ENCODE measurements around the gene BIRC3.
"Not testable (repeated sequence)": the region's sequence is repeated elsewhere in the genome, so short reads cannot be mapped to it uniquely, and the experiment has no call there.

Gene BIRC3

DNA sequence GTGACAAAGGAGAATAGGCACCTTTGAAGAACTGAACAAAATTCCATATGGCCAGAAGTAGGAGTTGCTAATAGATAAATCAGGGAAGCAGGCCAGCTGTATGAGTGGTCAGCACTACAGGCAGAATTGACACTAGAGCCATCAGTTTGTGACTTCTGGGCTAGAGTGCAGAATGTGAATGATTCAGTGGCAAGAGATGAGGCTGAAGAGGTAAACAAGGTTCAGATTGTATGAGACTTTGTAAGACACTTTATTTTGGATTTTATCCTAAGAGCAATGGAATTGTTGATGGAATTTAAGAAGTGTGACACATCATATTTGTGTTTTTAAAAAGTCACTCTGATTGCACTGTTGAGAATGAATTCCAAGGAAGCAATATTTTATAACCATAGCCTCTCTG lies 12.9 kb downstream of the BIRC3 start:
- DNase-seq, result no peak

DNA sequence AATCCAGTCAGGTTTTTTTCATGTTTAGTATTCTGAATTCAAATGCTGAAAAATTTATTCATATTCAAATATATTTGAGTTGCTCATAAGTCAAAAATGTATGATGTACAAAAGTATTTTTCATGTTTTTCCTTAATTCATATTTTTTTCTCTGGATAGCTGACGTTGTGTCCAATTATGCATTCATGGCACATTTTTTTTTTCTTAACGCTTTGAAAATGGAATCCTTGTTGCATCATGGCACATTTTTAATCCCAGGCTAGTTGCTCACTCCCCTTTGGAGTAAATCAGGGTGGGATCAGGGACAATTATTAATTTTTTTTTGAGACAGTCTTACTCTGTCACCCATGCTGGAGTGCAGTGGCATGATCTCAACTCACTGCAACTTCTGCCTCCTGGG lies 14.1 kb downstream of the BIRC3 start:
- DNase-seq, result no peak

DNA sequence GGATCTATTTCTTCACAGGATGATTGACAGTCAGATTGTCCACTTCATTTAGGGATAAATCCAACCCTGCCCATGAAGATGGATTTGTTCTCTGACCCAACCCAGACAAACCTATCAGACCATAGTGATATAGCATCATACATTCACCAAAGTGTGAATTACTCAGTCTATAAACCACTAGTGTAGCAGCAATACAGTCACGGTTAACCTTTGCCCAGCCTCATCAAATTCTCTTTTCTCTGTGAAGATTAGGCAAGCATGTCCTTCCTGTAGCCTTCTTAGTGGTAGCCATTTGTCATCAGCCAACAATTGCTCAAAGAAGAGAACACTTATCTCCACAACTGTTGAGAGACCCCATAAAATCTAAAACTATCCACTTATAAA lies 15.3 kb downstream of the BIRC3 start:
- no peak for DNase-seq

DNA sequence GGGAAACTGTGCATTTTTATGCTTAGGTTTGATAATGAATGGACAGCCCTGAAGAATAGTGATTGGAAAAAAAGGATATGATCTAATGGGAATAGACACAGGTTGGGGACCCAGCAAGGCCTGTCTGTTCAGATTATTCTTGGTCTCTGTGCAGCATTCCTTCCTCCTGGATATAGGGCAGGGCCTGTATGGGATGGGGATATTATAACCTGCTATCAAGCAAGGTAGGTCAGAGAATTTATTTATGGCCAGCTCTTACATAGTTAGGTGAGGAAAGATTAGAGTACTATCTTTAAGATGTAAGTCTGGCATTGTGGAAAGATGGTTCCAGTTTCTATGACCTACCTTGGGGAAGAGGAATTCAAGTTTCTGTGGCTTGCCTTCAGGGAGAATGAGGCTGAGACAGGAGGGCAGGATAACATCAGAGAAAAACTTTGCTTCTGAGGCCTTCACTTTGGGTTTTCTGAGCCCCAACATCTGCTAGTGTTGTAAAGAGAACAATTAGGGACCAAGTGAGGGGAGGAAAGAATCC lies 21.3 kb downstream of the BIRC3 start:
- DNase-seq, result no peak

DNA sequence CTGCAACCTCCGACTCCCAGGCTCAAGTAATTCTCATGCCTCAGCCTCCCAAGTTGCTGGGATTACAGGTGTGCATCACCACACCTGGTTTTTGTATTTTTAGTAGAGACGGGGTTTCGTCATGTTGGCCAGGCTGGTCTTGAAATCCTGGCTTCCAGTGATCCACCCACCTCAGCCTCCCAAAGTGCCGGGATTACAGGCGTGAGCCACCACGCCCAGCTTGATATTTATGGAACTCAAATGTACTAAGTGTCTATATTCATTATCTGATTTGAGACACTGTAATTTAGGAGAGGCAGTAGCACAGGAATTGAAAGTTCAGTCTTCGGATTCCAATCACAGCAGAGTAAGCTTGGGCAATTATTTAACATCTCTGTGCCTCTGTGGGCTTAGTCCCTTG lies 24.0 kb downstream of the BIRC3 start:
- not testable (repeated sequence) for DNase-seq

DNA sequence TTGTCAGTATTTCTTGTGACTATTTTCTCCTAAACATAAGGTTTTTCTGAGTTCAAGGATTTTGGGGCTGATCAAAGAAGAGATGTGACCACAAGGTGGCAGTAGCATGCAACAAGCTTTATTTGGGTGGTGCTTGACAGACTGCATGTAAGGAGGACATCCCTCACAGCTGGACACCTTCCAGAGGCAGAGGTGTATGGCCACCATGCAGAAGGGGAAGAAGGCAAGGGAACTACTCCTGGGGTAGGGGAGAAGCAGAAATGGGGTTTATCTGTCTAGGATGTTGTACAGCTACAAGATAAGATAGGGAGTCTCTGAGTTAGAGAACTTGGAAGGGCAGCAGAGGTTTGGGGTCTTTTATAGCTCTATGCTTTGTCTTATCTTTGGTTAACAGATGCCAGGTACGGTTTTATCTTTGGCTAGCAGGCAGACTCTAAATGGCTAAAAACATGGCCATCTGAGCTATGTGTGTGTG lies 24.6 kb downstream of the BIRC3 start:
- peak; percentile 1 for DNase-seq

DNA sequence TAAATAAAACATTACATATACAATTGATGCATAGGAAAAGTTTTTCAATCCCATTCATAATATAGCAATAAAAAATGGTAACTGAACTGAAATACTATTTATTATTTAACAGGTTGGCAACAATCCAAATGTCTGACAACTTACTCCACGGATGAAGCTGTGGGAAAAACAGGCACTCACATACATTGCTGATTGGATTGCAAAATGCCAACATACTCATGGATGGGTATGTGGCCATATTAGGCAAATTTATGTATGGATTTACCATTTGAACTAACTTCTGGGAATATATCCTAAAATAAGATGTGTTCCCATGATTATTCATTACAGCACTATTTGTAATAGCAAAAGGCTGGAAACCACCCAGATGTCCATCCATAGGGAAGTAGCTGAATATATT lies 26.5 kb downstream of the BIRC3 start:
- DNase-seq, result no peak

DNA sequence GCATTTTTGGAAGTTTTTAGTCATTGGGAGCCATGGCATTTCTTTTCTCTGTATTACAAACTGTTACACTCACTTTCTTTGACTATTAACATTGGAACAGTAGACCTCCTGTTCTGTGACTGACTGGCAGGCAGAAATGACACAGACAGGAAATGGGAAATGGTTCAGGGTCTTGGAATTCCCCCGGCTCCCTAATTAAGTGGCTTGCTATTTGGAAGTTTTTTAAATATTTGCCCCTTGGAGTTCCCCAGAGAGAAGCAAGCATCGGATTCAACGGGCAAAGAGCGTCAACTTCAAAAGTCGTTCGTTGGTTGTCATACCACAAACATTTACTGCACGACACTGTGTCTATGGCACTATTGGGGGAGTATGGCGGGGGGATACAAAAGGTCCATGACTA lies 28.6 kb downstream of the BIRC3 start:
- DNase-seq, result no peak

DNA sequence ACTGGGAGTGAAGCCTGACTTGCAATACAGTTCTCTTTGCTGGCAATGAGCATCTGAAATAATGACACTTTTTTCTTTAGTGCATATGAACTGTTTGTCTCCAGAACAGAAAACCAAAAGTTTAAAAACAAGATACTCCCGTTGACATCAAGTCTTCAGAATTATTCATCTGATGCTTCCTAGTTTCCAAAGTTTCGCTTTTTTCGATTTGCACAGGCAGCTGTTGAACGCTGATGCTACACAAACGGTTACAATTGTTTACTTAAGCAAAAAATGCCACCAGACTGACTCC lies 29.1 kb downstream of the BIRC3 start:
- no peak for DNase-seq

DNA sequence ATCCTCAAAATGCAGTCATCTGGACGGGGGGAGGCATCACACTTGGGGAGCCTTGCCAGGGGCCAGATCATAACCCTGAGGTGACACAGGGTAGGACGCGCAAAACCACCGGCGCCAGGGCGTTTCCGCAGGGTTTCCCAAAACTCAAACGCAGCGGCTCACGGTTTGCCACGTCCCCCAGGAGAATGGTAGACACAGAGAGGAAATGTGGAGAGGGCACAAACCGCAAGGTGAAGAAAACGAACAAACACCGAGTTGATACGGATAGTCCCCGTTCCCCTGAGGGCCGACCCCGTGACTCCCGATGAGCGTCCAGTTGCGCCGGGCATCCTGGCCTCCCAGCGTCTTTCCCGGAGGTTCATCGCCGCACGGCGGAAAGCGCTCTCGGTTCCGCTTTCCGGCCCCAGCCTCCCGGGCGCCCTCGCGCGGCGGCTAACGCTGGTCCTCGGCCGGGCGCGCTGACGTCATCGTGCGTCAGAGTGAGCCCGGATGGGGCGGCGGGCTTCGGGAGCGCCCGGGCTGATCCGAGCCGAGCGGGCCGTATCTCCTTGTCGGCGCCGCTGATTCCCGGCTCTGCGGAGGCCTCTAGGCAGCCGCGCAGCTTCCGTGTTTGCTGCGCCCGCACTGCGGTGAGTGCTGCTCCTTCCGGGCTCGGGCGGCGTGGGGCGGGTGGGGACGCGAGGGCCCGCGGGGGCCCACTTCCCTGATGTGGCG lies 29.6 kb downstream of the BIRC3 start, which contains the start of gene BIRC2:
BIRC2 (plus strand) TSS at position 467 of the 714 bp plus-strand sequence. CDS start 2,641 bp downstream, outside the sequence.
- peak; percentile 46 for DNase-seq

DNA sequence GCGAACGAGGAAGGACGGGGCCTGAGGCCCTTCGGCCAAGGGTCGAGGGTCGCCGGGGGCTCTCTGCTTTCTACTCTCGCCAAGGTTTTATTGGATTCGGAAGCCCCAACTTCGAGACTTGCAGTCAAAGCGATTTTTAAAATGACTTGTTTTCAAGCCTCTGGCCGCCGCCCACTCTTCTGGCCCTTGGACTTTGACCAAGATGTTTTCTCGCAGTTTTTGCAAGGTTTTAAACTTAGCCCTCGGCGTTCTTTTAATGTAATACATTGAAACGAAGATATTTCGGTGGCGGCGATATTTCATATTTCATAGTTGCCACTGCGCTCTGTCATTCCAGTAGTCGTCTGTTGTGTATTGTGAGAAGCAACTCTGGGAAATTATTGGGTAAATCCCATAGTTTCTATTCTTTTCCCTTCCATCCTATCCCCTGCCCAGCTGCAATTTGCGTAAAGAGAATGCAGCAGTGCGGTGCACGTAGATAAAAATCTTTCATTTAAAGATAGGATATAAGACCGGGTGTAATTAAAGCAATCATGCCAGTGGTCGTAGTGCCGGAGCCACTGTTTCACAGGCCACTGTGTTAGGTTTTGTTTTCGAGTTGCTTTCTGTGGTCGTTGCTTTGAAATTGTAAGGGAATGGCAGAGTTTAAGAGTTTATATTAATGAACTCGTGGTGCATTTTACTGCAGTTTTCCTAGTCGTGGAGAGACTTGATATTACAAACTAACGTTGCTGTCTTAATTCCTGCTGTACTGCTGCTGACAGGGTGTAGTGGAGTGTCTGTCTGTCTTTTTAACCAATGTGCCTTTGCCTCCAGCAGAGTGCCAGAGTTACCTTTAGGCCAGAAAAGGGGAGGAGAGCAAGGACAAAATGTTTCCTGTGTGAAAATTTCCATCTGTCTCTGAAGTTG lies 30.4 kb downstream of the BIRC3 start:
- DNase-seq, result no peak

DNA sequence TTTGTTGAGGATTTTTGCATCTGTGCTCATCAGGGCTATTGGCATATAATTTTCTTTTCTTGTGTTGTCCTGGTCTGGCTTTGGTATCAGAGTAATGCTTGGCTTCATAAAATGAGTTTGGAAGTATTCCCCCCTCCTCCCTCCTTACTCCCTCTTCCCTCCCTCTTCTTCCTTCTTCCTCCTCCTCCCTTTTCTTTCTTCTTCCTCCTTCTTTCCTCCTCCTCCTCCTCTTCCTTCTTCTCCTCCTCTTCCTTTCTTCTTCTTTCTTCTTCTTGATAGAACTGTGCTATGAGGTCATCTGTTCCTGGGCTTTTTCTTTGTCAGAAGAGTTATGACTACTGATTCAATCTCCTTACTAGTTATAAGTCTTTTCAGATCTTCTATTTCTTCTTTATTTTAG lies 39.8 kb downstream of the BIRC3 start:
- DNase-seq, result no peak

DNA sequence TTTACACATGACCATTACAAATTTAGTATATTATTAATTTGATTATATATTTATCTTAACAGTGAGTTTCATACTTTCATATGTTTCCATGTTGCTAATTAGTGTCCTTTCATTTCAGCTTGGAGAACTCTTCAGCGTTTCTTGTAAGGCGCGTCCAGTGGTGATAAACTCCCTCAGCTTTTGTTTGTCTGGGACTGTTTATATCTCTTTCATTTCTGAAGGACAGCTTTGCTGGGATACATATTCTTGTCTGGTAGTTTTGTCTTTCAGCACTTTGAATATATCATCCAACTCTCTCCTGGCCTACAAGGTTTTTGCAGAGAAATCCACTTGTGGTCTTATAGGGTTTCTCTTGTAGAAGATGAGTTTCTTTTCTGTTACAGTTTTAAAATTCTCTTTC lies 42.1 kb downstream of the BIRC3 start:
- DNase-seq, result no peak

DNA sequence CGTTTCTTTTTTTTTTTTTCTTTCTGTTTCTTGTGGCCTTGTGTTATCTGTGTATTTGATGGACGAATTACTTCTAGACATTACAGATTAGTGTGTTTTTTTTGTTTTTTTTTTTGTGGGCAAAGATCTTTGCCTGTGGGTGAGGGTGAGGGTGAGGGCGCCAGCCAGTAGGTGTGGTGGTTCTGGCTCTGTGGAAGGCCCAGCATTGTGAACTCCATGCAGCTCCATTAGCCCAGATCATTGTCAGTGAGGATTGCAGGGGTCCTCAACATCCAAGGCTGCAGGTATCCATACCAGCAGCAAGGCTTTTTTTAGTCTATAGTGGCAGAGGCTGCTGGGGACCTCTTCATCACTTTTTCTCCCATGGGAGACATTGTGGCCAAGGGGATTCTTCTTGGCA lies 43.4 kb downstream of the BIRC3 start:
- DNase-seq, result no peak

DNA sequence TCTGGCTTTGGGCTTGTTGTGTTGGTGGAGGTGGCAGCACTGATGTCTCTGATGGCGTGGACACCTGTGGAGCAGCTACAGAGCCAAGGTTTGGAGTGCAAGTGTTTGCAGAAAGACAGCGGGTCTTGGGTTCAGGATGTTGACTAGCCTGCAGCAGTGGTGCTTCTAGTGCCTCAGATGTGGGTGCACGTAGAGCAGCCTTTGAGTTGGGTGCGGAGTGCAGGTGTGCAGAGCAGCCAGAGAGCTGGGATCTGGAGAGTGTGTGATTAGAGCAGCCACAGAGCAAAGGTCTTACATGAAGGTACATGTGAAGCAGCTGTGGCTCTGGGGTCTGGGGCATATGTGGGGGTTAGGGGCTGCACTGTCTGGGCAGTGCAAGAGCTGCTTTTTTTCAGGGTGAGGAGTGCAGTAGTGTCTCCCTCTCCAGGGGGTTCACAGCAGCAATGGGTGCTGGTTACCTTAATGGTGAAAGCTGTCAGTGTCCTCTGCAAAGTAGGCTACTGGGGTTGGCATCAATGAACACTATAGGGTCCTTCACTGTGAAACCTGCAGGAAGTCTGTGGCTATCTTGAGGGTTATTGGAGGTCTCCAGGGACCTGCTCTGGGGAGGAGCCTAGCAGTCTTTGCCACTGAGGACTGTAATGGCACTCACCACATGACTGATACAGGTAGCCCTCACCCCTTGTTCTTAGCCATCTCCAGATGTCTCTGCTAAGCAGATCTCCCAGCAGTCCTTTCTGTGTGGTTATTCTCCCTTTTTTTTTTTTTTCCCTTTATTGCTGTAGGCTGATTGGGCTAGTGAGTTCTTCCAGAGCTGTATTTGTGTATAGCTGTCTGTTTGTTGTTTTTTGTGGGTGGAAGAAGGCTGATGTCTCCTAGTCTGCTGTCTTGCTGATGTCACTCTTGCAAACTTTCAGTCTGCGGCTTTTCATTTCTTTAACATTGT lies 44.1 kb downstream of the BIRC3 start:
- DNase-seq, result no peak

DNA sequence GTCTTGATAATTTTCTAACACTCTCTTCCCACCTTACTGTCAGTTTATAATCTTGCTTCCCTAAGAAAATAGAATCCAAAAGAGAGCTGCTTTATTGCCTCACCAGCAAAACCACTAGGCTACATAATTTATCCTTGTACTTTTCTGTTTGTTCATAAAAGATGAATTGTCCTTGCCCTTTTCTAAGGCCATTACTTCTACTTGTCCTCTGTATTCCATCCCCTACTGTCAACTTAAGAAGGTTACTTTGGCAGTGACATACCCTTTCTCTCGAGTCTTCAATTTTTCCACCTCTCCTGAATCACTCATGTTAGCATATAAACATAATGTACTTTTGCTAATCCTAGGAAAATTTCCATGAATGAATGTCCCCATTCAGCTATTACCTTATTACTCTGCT lies 47.7 kb downstream of the BIRC3 start:
- DNase-seq, result no peak

DNA sequence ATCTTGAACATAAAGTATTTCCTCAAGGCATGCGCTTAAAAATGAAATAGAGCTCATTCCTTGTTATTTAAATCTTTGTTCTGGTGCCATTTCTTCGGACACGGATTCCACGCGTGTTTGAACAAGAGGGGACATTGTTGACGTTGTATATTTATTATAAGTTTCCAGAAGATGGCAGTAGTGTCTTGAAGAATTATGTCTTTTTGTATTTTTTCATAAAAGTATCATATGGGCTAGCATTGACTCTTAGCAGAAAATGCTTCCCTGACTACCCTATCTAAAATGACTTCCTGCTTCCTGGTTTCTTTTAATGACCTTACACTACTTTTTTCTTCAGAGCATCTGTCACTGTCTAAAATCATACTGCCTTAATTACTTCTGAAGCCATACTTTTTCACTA lies 50.1 kb downstream of the BIRC3 start:
- no peak for DNase-seq

DNA sequence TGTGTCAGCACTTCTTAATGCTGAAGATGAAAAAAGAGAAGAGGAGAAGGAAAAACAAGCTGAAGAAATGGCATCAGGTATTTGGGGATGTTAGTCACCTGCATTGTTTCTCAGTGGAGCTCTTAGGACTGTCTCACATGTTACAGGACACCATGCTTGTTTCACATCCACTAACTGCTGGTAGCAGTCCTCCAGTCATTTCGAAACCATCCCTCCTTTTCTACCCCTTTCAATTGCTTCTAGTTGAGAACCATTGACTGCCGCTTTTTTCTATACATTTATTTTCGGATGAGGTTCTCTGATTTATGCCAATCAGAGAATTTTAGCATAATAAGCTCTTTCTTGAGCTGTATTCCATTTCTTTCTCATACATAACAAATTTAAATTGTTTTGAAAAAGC lies 51.2 kb downstream of the BIRC3 start:
- no peak for DNase-seq

DNA sequence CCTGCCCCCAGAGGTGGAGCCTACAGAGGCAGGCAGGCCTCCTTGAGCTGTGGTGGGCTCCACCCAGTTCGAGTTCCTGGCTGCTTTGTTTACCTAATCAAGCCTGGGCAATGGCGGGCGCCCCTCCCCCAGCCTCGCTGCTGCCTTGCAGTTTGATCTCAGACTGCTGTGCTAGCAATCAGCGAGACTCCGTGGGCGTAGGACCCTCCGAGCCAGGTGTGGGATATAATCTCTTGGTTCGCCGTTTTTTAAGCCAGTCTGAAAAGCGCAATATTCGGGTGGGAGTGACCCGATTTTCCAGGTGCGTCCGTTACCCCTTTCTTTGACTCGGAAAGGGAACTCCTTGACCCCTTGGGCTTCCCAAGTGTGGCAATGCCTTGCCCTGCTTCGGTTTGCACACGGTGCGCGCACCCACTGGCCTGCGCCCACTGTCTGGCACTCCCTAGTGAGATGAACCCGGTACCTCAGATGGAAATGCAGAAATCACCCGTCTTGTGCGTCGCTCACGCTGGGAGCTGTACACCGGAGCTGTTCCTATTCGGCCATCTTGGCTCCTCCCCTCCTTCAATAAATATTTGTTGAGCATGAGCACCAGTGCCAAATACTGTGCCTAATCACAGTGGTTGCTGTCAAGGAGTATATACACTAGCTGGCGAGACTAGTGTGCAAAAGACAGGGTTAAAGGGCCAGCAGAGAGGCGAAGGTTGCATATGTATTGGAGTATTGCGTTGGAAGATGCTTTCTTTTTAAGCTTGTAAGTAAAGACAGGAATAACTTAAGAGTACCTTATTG lies 57.5 kb downstream of the BIRC3 start:
- not testable (repeated sequence) for DNase-seq

DNA sequence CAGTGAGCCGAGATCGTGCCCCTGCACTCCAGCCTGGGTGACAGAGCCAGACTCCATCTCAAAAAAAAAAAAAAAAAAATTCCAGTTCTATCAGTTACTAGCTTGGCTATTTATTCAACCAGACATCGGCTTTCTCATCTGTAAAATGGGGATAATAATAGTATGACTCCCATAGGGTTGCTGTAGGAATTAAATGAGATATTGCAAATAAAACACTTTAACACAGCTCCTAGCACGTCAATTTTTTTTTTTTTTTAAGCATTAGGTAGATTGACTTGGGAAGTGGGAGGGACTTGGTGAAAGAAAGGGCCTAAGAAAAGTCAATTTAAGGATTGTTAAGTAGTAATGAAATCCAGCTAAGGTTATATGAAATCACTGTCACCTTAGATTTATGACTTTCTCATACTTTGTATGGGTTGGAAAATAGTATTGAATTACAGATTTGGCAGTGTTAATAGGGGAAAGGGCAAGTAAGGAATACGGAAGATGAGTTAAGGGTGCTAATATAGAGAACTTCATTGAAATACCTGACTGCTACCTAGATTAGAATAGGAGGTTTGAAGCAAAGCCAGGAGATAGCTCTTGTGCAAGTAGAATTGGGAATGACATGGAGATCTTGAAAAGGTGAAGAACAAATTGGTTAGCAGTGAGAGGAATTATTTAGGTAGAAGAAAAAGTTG lies 58.6 kb downstream of the BIRC3 start:
- no peak for DNase-seq

DNA sequence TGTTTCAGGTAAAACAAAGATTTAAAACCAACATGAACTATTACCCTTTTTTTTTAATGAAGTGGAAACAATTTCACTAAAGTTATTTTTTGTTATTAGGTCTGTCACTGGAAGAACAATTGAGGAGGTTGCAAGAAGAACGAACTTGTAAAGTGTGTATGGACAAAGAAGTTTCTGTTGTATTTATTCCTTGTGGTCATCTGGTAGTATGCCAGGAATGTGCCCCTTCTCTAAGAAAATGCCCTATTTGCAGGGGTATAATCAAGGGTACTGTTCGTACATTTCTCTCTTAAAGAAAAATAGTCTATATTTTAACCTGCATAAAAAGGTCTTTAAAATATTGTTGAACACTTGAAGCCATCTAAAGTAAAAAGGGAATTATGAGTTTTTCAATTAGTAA lies 60.6 kb downstream of the BIRC3 start:
- no peak for DNase-seq

Measured in GOT3 (cell line).